ENCODE results near the gene MYO18B.
"Not testable (repeated sequence)": the region's sequence is repeated elsewhere in the genome, so short reads cannot be mapped to it uniquely, and the experiment has no call there.

Gene MYO18B

DNA sequence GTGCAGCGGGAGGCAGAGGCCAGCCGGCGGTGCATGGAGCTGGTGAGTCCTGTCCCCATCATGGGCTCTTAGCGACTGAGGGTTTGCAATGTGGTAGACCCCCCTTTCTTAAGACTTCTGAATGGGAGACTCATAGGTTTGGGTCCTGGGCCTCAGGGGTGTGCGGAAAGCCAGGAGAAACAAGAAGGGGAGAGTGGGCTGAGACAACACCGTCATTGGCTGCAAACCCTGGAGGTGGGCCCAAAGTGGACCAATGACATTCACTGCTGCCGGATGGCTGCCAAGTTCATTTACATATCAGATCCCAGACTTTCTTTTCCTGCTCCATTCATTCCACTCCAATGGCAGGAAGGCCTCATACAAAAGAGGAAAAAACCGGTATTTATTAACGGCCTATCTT lies 213.3 kb downstream of the MYO18B start:
- no peak for DNase-seq

DNA sequence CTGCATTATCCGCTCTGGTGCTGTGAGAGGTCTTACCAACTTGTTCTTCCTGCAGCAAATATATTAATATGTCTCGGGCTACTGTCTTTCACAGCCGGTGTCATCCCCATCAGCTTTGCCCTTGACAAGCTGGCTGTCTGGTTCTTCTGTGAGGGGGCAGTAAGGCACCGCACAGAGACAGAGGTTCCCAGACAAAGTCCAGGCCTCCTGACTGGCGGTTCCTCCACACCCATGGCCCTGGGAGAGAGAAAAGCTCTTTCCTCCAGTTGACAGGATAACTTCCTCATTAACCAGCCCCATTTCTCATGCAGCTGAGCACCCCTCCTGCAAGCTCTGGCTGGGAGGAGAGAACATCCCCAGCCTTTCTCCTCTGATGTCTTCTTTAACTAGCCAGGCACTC lies 214.8 kb downstream of the MYO18B start:
- DNase-seq = no peak

DNA sequence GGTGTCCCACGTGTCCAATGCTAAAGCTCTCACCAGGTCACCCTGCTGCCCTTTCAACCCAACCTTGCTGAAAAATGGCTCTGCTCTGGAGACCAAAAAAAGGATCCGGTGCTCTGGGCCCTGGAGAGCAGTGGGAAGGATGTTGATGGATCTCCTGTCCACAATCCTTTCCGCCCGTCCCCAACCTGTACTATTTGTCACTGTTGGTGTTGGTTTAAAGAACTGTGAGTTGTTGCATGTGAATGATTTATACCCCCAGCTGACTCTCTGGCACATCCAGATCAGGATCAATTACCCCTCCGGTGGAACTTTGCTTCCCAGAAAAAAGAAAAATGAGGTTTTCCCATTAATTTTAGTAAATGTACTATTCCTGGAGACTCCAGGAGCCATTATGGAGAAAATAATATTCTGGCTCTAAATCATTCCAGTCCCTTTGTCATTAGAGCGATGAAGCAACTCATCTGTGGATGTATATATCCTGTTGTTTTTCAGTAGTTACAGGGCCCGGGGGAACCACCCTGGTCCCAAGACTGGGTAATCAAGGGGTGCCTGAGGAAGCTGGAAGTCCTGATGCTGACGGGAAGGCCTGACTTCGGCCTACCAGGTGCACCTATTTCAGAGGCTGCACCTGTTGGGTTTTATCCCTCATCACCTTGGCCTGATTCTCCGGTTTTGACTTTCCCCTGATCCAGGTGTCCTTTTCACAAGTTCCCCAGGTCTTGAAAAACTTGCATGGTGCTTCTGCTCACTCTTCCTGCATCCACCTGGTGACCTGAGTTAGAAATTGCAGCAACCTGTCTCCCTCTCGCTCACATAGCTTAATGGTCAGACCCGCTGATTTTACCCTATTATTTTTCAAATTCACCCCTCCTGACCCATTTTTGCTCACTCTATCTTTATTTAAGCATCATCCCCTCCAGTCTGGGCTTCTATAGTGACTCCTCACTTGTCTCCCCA lies 218.1 kb downstream of the MYO18B start:
- no peak for DNase-seq

DNA sequence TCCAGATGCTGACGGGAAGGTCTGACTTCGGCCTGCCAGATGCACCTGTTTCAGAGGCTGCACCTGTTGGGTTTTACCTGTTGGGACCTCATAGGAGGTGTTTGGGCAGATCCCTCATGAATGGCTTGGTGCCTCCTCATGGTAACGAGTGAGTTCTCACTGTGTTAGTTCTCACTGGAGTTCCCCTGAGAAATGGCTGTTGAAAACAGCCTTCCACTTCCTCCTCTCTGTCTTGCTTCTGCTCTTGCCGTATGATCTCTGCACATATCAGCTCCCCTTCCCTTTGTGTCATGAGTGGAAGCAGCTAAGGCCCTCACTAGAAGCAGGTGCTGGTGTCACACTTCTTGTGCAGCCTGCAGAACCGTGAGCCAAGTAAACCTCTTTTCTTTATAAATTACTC lies 219.7 kb downstream of the MYO18B start:
- DNase-seq = no peak

DNA sequence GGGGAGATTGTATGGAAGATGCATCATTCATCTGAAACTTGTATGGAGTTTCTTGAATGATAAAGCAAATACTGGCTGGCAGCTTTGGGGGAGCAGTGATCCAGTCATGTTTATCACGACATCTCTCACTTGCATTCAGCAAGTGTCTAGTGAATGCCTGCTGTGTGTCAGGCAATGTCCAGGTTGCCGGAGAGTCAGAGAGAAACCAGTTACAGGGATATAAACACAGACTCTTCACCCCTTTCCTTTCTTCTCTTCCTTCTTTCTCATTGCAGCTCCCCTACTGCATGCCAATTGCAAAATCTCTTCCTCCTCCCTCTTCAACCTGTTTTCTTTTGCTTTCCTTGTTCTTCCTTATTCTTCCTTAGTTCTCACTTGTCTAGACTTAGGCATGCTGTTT lies 220.7 kb downstream of the MYO18B start:
- DNase-seq = no peak

DNA sequence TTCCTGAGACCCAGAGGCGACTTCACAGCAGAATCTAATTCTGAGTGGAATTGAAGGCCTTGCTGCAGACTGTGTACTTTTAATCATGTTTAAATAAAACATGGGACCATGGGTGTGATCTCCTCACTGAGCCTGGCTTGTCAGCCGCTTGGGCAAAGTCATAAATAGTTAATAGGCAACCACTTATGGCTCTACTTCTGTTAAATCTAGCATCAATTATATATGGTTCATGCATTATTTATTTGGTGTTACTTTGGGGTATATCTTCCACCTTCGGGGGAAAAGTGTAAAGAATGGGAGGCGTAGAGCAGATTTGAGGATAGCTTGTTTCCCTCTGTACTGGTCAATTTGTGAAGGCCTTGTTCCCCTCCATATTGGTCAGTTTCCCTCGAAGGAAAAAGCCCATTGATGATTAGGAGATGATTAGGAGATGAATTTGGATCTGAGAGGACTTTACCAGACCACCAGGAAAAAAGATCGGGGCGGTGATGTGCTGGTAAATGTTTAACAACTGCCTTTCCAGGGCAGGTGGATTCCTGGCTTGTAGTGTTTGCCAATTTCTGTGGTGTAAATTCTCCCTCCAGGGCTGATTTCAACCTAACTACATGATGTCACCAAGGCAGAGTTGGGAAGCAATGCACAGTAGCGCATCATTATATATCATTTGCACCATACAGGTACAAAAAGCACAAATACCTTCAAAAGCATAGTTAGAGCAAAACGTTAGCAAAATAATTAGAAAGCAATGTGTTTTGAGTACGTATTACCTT lies 223.2 kb downstream of the MYO18B start:
- DNase-seq = no peak

DNA sequence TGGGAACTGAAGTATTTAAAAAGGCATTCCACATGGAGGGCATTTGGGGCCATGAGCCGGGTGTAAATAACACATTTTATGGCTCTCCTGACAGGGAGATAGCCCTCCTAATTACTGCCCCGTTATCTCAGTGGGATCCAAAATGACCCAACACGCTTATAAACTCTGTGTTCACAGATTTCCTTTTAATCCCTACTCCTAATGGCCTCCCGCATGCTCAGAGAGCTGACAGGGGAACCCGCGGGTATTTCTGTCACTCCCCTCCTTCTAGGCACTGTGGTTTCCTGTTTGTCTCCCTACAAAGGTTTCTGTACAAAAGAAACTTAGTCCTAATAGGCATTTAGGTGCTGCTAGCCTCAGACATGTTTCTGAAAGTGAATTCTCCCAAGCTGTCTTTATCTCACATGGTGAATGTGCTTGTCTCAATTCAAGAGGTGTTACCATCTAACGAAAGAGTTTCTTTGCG lies 224.5 kb downstream of the MYO18B start:
- no peak for DNase-seq

DNA sequence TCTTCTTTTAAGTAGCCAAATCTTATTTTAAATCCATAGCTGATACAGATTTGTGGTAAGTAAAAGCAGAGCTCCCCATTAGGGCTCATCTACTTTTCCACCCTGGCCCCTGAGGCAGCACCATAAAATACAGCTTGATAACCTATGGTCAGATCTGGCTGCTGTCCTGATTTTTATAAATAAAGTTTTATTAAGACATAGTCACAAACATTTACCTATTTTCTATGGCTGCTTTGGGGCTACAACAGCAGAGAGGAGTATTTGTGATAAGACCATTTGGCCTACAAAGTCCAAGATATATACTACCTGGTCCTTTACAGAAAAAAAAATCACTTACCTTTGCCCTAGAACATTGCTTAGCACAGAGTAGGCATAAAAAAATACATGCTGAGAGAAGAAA lies 227.3 kb downstream of the MYO18B start:
- no peak for DNase-seq

DNA sequence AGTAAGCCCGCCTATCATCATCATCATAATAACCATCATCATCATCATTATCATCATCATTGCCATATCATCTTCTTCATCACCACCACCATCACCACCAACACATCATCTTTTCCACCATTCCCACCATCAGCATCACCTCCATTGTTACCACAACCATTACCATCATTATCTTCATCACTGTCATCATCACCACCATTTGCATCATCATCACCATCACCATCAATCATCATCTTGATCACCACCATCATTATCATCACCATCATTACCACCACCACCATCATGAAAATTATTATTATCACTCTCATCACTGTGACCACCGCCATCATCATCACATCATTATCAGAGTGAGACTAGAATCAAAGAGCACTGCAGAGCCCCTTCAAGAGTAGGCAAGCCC lies 227.9 kb downstream of the MYO18B start:
- no peak for DNase-seq

DNA sequence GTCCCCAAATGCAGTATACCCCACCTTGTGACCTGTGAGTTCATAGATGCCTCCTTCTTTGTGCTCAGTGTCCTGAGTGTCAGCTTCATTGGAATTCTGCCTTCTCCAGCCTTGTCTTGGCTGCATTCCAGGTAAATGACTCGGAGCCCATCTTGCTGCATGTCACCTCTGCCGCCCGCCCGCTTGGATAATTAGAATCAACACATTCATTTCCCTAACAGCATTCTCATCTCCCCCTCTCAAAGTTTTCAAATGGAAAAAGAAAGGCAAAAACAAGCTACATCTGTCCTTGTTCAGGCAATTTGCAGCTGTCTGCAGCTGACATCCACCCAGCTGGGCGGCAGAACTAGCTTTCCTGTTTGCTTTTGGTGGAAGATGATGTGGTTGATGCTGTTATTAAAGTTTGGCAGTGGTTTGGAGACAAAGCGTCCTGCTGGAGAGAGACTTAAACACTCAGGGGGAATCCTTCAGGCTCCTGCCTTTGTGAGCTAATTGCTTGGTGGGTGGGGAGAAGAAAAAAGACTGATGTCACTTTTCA lies 228.5 kb downstream of the MYO18B start:
- no peak for DNase-seq

DNA sequence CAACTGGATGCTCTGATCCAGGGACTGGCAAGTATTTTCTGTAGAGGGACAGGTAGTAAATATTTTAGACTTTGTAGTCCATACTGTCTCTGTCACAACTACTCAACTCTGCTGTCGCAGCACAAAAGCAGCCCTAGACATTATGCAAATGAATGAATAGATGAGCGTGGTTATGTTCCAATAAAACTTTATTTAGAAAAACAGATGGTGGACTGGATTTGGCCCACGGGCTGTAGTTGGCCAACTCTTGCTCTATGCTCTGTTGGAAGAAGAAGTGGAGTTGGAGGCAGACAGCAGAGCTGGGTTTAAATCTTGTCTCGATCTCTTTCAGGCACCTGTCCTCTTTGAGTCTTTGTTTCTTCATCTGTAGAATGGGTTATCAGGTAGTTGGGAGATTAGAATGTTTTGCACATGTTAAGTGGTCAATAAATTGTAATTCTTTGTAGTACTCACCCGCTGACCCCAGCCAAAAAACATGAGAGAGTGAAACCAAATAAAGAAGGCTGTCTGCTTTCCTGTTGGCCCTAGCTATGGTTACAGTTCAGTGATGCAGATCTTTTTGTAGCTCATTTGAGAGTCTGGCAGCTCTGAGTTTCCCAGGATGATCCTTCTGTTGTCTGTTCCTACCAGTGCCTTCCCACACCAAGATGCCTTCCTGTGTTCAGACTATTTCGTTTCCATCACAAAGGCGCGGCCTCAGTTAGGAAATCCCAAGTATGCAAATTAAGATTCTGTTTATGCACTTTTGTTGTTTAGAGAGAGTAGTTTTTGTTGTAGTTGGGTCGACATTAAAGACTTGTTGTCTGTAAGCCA lies 229.2 kb downstream of the MYO18B start:
- no peak for DNase-seq

DNA sequence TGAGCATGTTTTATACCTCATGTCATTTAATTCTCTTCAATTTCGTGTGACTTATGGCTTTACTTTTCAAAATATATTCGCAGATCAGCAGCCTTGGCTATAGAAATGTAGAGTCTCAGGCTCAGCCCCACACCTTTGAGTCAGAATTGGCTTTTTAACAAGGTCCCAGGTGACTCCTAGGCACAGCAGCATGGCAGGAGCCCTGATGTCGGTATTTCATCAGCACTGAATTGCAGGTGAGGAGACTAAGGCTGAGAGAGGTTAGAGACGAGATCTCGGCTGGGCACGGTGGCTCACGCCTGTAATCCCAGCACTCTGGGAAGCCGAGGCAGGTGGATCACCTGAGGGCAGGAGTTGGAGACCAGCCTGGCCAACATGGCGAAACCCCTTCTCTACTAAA lies 230.4 kb downstream of the MYO18B start:
- DNase-seq = no peak

DNA sequence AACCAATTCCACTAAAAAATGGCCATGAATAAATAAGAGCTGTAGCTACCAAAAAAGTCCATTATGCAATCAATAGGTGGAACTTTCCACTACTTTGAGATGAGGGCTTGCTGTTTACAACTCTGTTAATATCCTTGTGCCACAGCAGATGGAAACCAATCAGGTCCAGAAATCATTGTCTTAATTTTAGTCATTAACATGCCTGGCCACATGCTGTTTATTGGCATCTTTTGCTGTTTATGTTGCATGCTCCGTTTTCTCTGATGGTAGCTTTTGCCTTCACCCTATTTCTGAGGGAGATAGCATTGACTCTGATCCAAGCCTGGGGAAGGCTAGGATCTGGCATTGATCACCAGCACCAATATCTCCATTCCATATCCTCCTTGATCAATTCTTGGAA lies 234.4 kb downstream of the MYO18B start:
- DNase-seq = no peak

DNA sequence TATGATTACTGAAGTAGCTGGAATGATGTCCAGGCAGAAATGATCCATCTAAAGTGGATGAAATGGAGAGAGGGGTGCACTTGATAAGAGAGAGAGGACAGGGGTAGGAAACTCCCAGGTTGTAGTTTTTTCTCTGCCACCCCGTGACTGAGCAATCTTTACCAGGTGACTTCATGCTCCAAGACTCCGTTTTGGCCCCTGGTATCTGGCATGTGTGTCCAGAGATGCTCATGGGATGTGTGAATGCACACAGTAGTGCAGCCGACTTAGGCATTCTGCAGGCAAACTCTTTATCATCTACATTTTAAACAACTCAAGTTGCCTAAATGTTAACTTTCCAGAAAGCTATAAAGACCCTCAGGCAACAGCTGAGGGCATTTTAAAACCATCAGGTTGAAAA lies 238.0 kb downstream of the MYO18B start:
- DNase-seq = no peak

DNA sequence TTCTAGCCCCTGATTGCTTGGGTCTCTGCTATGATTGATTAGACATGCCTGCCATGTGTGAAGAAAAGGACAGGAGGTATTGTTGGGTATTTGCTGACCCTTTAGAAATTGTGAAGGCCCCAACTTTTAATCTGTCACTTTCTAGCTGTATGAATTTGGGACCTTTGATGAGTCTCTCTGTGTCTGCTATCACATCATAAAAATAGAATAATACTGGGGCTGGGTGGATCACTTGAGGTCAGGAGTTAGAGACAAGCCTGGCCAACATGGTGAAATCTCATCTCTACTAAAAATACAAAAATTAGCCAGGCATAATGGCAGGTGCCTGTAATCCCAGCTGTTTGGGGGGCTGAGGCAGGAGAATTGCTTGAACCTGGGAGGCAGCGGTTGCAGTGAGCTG lies 242.9 kb downstream of the MYO18B start:
- DNase-seq = not testable (repeated sequence)

DNA sequence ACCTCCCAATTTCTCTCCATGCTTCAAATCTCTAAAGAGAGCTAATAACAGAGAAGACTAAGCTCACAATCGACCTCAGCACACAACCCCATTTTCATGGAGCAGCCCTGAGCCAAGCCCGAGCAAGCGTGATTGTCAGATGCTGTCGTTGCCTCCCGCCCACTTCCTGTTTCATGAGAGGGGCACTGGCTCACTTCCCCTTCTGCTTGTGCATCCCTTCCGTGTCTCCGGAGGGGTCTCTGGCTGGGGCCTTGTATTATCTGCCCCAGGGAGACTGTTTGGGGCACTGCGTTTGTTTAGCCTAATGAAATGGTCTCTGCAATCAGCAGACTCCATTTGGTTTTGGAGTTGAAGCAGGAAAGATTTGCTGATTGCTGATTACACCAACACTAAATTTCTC lies 246.0 kb downstream of the MYO18B start:
- DNase-seq = no peak

DNA sequence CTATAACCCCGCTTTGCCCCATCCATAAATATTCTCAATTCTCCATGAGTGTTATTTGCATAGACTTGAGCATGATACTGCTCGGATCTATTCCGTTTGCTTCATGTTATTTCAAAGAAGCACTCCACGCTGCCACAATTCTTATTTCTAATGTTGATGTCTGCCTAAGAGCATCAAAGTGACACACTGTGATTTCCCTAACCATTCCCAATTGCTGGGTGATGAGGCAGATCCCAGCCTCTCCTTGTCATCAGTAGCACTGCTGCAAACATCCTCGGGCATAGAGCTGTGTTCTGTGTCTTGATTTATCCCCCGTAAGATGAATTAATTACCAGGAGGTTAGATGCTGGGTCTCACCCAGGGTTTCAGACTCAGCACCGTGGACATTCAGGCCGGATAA lies 249.0 kb downstream of the MYO18B start:
- DNase-seq = no peak

DNA sequence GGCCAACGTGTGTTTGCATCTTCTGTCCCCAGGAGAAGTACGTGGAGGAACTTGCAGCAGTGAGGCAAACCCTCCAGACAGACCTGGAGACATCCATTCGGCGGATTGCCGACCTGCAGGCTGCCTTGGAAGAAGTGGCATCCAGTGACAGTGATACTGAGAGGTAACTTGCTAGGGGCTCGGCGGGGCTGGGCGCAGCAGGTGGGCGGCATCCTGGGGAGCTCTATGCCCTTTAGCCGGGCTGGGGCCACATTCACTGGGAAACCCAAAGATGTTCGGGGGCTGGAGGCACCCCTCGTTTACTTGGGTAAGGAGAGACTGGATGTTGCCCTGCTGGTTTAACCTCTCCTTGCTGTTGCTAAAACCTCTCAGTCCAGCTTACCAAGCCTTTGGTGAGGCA lies 250.3 kb downstream of the MYO18B start:
- DNase-seq = no peak

DNA sequence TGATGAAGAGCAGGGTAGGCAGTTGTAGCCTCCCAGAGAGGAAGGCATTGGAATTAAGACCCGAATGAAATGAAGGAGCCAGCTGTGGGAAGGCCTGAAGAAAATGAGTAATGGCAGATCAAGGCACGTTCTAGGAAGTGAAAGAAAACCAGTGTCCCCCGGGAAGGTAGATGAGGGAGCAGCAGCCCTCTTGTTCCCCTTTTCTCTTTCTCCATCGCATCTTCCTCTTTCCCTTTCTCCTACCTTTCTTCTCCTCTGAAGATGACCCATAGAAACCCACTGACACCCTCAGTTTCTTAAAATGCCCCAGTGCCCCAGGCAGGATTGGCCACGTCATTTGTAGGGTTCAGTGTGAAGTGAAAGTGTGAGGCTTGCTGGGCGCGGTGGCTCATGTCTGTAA lies 254.7 kb downstream of the MYO18B start:
- no peak for DNase-seq

DNA sequence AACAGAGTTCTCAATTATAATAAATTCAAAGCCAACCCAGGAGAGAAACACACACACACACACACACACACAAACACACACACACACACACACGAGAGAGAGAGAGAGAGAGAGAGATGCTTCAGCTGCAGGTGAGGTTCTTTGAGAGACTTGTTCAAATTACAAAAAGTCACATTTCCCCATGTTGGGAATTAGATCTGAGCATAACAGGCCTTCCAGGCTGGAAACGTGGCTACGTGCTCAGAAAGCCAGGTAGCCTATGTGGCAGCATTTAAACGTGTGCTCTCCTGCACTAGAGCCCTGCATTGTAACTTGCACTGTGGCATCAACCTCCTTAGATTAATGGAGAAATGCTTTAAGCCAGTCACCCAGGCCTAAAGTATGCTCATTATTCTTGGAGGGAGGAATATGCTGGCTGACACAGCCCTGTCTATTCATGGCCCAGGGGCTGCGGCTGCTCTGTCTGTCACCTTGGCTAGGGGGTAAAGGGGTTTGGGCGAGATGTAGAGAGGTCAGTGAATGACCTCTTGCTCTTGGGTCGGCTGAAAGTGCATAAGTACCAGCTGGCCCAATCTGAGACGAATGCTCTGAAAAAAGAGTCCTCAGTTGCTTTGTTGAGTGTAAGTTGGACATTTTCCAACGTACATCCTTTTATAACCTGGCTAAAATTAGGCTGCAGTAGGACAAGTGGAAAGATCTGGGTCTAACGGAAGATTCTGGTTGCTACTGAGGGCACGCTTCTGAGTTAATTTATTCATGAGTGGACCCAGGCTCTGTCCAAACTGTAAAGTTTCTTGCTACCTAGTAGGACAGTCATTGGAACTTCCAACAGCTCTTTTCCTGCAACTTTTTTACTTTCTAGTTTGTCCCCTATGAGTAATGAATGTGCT lies 256.1 kb downstream of the MYO18B start:
- DNase-seq = no peak

DNA sequence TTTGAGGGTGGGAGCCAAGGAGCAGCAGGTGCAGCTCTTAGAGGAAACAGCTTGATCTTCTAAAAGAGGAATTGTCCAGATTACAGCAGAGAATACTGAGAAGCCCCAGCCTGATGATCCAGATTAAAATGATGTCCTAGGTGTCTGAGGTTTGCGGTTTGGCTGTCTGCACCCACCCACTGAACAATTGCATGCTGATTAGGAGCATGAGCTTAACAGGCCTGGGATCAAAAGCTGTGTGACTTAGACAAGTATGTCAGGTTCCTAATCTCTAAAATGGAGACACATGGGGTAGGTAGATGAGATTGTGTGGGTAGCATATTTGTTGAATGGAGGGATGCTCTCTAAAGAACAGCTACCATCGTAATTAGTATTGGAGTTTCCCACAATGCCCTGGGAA lies 260.5 kb downstream of the MYO18B start:
- DNase-seq = no peak

DNA sequence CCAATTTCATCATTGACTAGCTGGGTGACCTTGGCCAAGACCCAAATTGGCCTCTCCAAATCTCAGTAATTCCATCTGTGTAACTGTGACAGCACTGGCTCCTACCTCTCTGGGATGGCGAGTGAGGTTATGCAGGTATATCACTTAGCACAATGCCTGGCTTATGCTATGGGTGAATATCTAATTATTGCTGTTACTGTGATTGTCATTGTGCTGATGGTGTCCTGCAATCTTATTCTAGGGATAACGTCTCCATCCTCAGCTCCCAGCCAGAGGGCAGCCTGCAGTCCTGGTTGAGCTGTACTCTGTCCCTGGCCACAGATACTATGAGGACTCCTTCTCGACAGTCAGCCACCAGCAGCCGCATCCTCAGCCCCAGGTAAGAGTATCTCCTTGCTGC lies 262.5 kb downstream of the MYO18B start:
- DNase-seq = no peak

Data from GDM1 (cell line).